Breast epithelium (tissue), 3 donors: ENCODE results near the gene CAPZA2.

Source experiments
- POLR2A ChIP-seq: fragments of 450-650 bp; IDR thresholded peaks from one replicate; pipeline ENCODE4 v1.6.1; 2016; ENCODE audit warnings: antibody characterized with exemption, mild to moderate bottlenecking, moderate library complexity
- TF ChIP-seq, protein P1 (sequence below), 3 donors: fragments of 450-650 bp; IDR thresholded peaks; one replicate each; pipeline ENCODE4 v1.5.1; 2016 to 2017; ENCODE audit warnings: antibody characterized with exemption in 3 of 3, mild to moderate bottlenecking in 3 of 3, moderate library complexity in 3 of 3

- TF ChIP-seq, protein P1, sequence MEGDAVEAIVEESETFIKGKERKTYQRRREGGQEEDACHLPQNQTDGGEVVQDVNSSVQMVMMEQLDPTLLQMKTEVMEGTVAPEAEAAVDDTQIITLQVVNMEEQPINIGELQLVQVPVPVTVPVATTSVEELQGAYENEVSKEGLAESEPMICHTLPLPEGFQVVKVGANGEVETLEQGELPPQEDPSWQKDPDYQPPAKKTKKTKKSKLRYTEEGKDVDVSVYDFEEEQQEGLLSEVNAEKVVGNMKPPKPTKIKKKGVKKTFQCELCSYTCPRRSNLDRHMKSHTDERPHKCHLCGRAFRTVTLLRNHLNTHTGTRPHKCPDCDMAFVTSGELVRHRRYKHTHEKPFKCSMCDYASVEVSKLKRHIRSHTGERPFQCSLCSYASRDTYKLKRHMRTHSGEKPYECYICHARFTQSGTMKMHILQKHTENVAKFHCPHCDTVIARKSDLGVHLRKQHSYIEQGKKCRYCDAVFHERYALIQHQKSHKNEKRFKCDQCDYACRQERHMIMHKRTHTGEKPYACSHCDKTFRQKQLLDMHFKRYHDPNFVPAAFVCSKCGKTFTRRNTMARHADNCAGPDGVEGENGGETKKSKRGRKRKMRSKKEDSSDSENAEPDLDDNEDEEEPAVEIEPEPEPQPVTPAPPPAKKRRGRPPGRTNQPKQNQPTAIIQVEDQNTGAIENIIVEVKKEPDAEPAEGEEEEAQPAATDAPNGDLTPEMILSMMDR (IDR thresholded peaks at IDR 0.05) = no peak
- no peak for TF ChIP-seq POLR2A
These were observed 56.3 kb downstream of the CAPZA2 start for GRCh38 chr7:116918704-116919103.
